K562 (cell line): ENCODE results near the gene SMYD2.

Experiments used
- CHAMP1 ChIP-seq: fragments of 450-650 bp; IDR thresholded peaks from 2 replicates; pipeline ENCODE4 v1.6.1; 2016; ENCODE audit warnings: mild to moderate bottlenecking
- CTCF ChIP-seq, 3 experiments: IDR thresholded peaks in 2 of 3; conservative IDR thresholded peaks in 1 of 3; 2 replicates each; pipeline ENCODE4 v1.5.1; 2011 to 2012; ENCODE audit warnings: low read length in 3 of 3, mild to moderate bottlenecking in 3 of 3, control low read depth in 2 of 3, improper control_type of control experiment in 1 of 3, inconsistent platforms in 1 of 3, low read depth in 1 of 3, mixed read lengths in 1 of 3, moderate library complexity in 1 of 3; ENCODE audit not compliant: insufficient read depth in 2 of 3
- E2F4 ChIP-seq: sonication (generic); formaldehyde crosslinking; IDR thresholded peaks from 2 replicates; pipeline ENCODE4 v1.8.0; 2022; ENCODE audit warnings: mild to moderate bottlenecking, low read depth, missing genetic modification reagents
- EZH2 ChIP-seq: IDR thresholded peaks from 2 replicates; pipeline ENCODE4 v1.6.1; 2012; ENCODE audit warnings: low read depth, mild to moderate bottlenecking, inconsistent platforms, low read length, borderline replicate concordance
- HNRNPK ChIP-seq: fragments of 200-400 bp; formaldehyde crosslinking; IDR thresholded peaks from one replicate; pipeline ENCODE4 v1.6.1; 2018; ENCODE audit warnings: mild to moderate bottlenecking, low read depth, low read length; ENCODE audit not compliant: poor library complexity, severe bottlenecking
- NR3C1 ChIP-seq: sonication (generic); formaldehyde crosslinking; IDR thresholded peaks from 2 replicates; pipeline ENCODE4 v1.8.1; 2022; ENCODE audit warnings: missing genetic modification reagents
- POLR2A ChIP-seq: fragments of 450-650 bp; conservative IDR thresholded peaks from 2 replicates; pipeline ENCODE4 v1.6.1; 2016
- RAD21 ChIP-seq, 2 experiments: fragments of 250-450 bp in 1 of 2; fragments of 450-650 bp in 1 of 2; sonication (Bioruptor Pico) in 1 of 2; formaldehyde crosslinking in 1 of 2; IDR thresholded peaks in 1 of 2; conservative IDR thresholded peaks in 1 of 2; 2 replicates each; pipeline versions ENCODE4 v1.4.0 to v1.8.0; 2020 to 2022; ENCODE audit warnings: mild to moderate bottlenecking in 2 of 2, moderate library complexity in 1 of 2
- SNIP1 ChIP-seq: fragments of 450-650 bp; IDR thresholded peaks from 2 replicates; pipeline ENCODE4 v1.7.1; 2017; ENCODE audit warnings: low read depth, mild to moderate bottlenecking
- USF1 ChIP-seq: sonication (generic); formaldehyde crosslinking; IDR thresholded peaks from 2 replicates; pipeline ENCODE4 v1.9.0; 2022; ENCODE audit warnings: mild to moderate bottlenecking, missing genetic modification reagents
- ZBTB34 ChIP-seq: fragments of 250-450 bp; sonication (Bioruptor Pico); IDR thresholded peaks from 2 replicates; pipeline ENCODE4 v1.8.0; 2021; ENCODE audit warnings: mild to moderate bottlenecking, moderate library complexity
- TF ChIP-seq, protein P1 (sequence below), 2 experiments: fragments of 450-650 bp; conservative IDR thresholded peaks; 2 replicates each; pipeline ENCODE4 v1.6.1; 2017; ENCODE audit warnings: mild to moderate bottlenecking in 2 of 2, moderate library complexity in 2 of 2
- TF ChIP-seq, protein P2 (sequence below): sonication (generic); formaldehyde crosslinking; IDR thresholded peaks from 2 replicates; pipeline ENCODE4 v1.8.1; 2023; ENCODE audit warnings: mild to moderate bottlenecking, missing genetic modification reagents
- TF ChIP-seq, protein P3 (sequence below): fragments of 450-650 bp; formaldehyde crosslinking; IDR thresholded peaks from 2 replicates; pipeline ENCODE4 v1.4.0; 2020; ENCODE audit warnings: mild to moderate bottlenecking

- TF ChIP-seq, protein P1, sequence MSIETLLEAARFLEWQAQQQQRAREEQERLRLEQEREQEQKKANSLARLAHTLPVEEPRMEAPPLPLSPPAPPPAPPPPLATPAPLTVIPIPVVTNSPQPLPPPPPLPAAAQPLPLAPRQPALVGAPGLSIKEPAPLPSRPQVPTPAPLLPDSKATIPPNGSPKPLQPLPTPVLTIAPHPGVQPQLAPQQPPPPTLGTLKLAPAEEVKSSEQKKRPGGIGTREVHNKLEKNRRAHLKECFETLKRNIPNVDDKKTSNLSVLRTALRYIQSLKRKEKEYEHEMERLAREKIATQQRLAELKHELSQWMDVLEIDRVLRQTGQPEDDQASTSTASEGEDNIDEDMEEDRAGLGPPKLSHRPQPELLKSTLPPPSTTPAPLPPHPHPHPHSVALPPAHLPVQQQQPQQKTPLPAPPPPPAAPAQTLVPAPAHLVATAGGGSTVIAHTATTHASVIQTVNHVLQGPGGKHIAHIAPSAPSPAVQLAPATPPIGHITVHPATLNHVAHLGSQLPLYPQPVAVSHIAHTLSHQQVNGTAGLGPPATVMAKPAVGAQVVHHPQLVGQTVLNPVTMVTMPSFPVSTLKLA (conservative IDR thresholded peaks at IDR 0.05), result no peak
- TF ChIP-seq, protein P2, sequence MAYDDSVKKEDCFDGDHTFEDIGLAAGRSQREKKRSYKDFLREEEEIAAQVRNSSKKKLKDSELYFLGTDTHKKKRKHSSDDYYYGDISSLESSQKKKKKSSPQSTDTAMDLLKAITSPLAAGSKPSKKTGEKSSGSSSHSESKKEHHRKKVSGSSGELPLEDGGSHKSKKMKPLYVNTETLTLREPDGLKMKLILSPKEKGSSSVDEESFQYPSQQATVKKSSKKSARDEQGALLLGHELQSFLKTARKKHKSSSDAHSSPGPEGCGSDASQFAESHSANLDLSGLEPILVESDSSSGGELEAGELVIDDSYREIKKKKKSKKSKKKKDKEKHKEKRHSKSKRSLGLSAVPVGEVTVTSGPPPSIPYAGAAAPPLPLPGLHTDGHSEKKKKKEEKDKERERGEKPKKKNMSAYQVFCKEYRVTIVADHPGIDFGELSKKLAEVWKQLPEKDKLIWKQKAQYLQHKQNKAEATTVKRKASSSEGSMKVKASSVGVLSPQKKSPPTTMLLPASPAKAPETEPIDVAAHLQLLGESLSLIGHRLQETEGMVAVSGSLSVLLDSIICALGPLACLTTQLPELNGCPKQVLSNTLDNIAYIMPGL, result no peak
- TF ChIP-seq EZH2 (no peak), E2F4 (CRISPR knock-in tag) (no peak), CHAMP1 (no peak), ZBTB34 (CRISPR knock-in tag) (no peak), NR3C1 (CRISPR knock-in tag) (no peak), HNRNPK (no peak), USF1 (no peak), POLR2A (no peak), SNIP1 (no peak), CTCF (IDR thresholded peaks at IDR 0.05 in 2 of 3, conservative IDR thresholded peaks at IDR 0.05 in 1 of 3; ENCODE audit: insufficient read depth in 2 of 3, low read depth in 1 of 3, low read length in 3 of 3) (no peak), RAD21 (CRISPR knock-in tag; conservative IDR thresholded peaks at IDR 0.05 in 1 of 2, IDR thresholded peaks at IDR 0.05 in 1 of 2) (no peak)
- TF ChIP-seq, protein P3, sequence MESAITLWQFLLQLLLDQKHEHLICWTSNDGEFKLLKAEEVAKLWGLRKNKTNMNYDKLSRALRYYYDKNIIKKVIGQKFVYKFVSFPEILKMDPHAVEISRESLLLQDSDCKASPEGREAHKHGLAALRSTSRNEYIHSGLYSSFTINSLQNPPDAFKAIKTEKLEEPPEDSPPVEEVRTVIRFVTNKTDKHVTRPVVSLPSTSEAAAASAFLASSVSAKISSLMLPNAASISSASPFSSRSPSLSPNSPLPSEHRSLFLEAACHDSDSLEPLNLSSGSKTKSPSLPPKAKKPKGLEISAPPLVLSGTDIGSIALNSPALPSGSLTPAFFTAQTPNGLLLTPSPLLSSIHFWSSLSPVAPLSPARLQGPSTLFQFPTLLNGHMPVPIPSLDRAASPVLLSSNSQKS (CRISPR knock-in tag), result no peak
These were observed 103.6 kb downstream of the SMYD2 start for GRCh38 chr1:214384373-214385079.
